Right atrium auricular region (tissue), 2 donors: ENCODE data around the gene DUSP28. TPM values are rescaled to one million over a fixed set of nuclear protein-coding genes. Genes with fewer than 3 reads are reported as not detected.

Experiments
- DNase-seq: peaks from one replicate; pipeline ENCODE4 v3.0.0-alpha.2; 2019; ENCODE audit warnings: low spot score
- H3K27ac ChIP-seq, 2 donors: fragments of 200-600 bp; sonication (generic); 1 replicate in 1 of 2; 2 replicates in 1 of 2; pipeline ENCODE4 v1.5.1; 2016 to 2019
- H3K27me3 ChIP-seq, 2 donors: fragments of 200-600 bp; sonication (generic); one replicate each; pipeline versions ENCODE4 v1.5.1 to v1.6.0; 2017 to 2019
- H3K36me3 ChIP-seq: fragments of 200-600 bp; sonication (generic); one replicate; pipeline ENCODE4 v1.5.1; 2016
- H3K4me1 ChIP-seq, 2 donors: fragments of 200-600 bp; sonication (generic); one replicate each; pipeline versions ENCODE4 v1.5.1 to v1.6.0; 2017 to 2019
- H3K4me3 ChIP-seq, 2 donors: fragments of 200-600 bp; sonication (generic); 1 replicate in 1 of 2; 2 replicates in 1 of 2; pipeline ENCODE4 v1.5.1; 2017 to 2019; ENCODE audit warnings: mild to moderate bottlenecking in 1 of 2, moderate library complexity in 1 of 2
- H3K9me3 ChIP-seq, 2 donors: fragments of 200-600 bp; sonication (generic); one replicate each; pipeline ENCODE4 v1.5.1; 2019
- total RNA-seq, 2 donors: library from RNA; depleted of rRNA; stranded (reverse); fragments of >200 nt; gene quantifications; one replicate each; pipeline ENCODE4 v1.1.0, GENCODE V29; 2016
- TF ChIP-seq, protein P1 (sequence below), 2 donors: fragments of 200-600 bp; sonication (generic); IDR thresholded peaks; one replicate each; pipeline ENCODE4 v1.5.1; 2019; ENCODE audit warnings: antibody characterized with exemption in 2 of 2

The DUSP28 gene
- total RNA-seq, 2 donors from 2014 or later: 12.0 to 17.5 TPM

DNA sequence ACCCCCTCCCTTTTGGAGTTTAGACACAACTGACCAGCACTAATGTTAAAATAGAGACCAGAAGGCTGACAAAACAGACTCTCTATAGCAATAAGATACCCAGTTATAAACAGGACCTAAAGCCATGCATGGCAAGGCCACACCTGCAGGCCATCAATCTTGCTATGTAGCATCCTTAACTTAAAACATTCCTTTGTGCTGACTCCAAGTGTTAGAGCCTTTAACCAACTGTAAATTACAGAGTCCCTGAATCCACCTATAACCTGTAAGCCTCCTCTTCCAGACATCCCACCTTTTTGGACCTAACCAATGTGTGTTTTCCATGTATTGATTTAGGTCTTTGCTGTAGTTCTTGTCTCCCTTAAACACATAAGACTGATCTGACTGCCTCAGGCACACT lies 20.3 kb upstream of the DUSP28 start:
- TF ChIP-seq, protein P1, sequence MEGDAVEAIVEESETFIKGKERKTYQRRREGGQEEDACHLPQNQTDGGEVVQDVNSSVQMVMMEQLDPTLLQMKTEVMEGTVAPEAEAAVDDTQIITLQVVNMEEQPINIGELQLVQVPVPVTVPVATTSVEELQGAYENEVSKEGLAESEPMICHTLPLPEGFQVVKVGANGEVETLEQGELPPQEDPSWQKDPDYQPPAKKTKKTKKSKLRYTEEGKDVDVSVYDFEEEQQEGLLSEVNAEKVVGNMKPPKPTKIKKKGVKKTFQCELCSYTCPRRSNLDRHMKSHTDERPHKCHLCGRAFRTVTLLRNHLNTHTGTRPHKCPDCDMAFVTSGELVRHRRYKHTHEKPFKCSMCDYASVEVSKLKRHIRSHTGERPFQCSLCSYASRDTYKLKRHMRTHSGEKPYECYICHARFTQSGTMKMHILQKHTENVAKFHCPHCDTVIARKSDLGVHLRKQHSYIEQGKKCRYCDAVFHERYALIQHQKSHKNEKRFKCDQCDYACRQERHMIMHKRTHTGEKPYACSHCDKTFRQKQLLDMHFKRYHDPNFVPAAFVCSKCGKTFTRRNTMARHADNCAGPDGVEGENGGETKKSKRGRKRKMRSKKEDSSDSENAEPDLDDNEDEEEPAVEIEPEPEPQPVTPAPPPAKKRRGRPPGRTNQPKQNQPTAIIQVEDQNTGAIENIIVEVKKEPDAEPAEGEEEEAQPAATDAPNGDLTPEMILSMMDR (IDR thresholded peaks at IDR 0.05): no peak
- Histone ChIP-seq H3K27ac (no peak overlapping the region), H3K36me3 (no peaks in the 10 kb centered on the region), H3K9me3 (no peaks in the 10 kb centered on the region), H3K27me3 (no peaks in the 10 kb centered on the region), H3K4me3 (no peak overlapping the region), H3K4me1 (no peaks in the 10 kb centered on the region)
- no peak for DNase-seq

DNA sequence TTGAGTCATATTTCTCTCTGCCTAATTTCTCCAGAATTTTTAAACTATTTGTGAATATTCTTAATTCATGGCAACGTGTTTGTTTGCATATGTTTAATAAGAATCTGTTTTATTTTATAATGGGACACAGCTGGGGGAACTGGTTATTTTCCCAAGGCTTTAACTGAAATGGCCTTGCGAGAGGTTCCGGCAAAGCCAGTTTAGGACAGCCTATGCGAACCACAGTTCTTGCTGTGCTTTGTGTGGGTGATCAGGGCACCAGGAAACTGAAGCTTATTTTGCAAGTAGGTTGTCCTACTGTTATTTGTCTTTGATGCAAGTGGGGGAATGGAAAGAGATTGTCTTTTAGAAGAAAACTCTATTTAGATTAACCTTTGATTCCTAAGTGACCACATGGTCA lies 8.9 kb upstream of the DUSP28 start:
- H3K36me3 ChIP-seq: no peaks in the 10 kb centered on the region
- no peaks in the 10 kb centered on the region for H3K9me3 ChIP-seq
- no peak overlapping the region for H3K27ac ChIP-seq
- no peak overlapping the region for H3K4me3 ChIP-seq
- no peaks in the 10 kb centered on the region for H3K27me3 ChIP-seq
- TF ChIP-seq, protein P1 (IDR thresholded peaks at IDR 0.05): no peak
- peak; percentile 1 for DNase-seq
- H3K4me1 ChIP-seq: no peaks in the 10 kb centered on the region

DNA sequence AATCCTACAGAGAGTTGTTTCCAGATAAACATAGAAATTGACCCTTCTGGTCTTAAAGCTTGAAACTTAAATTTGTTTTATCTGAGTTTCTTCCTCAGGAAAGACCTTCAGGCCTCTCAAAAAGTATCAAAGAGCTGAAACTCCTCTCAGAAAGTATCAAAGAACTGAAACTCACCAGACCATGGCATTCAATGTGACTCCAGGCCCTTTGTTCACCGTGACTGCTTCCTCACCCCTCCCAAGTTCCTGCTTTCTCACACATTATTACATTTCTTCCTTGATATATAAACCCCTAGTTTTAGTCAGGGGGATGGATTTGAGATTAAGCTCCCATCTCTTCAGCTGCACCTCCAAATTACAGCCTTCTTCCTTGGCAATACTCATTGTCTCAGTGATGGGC lies 8.3 kb upstream of the DUSP28 start:
- Histone ChIP-seq H3K27ac (no peak overlapping the region), H3K27me3 (no peaks in the 10 kb centered on the region), H3K4me3 (no peak overlapping the region), H3K9me3 (no peaks in the 10 kb centered on the region), H3K36me3 (no peaks in the 10 kb centered on the region), H3K4me1 (peaks cover 0 to 2% of the 10 kb centered on the region in 2 donors)
- DNase-seq: peak; percentile 5
- TF ChIP-seq, protein P1 (IDR thresholded peaks at IDR 0.05): no peak

DNA sequence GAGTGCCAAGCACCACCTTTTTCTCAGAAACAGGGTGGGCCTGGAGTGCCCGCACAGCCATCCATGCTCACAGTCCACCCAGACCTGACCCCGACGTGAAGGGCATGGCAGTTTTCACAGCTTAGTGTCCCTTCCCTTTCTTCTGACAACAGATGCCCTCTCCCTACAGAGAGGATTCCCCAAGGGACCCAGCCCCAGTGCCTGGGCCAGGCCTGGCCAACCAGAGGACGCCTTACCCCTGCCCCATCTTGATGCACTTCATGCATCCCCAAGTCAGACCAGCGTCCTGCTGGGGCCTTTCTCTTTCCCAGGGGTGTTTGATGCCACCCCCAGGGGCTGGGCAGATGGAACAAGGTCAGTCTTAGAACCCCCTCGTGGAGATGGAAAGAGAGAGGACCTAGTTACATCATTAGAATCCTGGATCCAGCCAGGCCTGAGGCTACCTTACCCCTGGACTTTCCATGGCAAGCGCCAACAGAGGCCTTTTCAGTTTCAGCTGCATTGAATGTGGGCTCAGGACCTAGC lies 6.1 kb upstream of the DUSP28 start:
- Histone ChIP-seq H3K27ac (no peak overlapping the region), H3K36me3 (no peaks in the 10 kb centered on the region), H3K4me3 (no peak overlapping the region), H3K27me3 (no peaks in the 10 kb centered on the region), H3K9me3 (no peaks in the 10 kb centered on the region), H3K4me1 (peaks cover 0 to 20% of the 10 kb centered on the region in 2 donors)
- TF ChIP-seq, protein P1 (IDR thresholded peaks at IDR 0.05): no peak
- no peak for DNase-seq

DNA sequence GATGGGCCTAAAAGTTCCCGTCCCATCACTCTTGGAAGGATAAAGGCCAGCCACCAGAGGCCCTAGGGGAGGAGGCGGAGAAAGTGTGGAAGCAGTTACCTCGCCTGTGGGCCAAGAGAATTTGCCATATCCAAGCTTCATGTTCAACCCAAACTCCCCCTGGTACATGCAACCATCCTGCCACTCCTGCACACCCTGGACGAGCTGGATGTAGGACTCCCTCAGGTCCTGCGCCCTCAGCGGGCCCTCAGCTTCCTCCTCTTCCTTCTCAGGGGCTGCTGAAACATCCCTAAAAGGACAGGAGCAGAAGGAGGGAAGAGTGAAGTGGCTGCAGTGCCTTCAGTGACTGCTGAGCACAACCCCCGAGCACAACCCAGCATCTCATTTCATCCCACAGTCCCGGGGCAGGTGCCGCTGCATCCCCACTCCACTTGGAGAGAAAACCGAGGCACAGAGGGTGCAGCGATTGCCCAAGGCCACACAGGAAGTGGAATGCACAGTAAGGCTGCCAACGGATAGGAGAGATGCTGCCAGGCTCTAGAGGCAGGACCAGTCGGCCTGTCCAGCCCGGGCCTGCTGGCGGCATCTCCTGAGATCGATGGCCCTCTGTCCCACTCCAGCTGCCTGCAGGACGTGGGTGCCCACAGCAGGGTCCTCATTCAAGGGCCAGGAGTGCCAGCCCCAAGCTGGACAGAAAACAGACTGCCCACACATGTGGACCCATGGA lies 5.2 kb upstream of the DUSP28 start:
- no peak for DNase-seq
- no peaks in the 10 kb centered on the region for H3K27me3 ChIP-seq
- H3K9me3 ChIP-seq: no peaks in the 10 kb centered on the region
- peaks cover 0 to 29% of the 10 kb centered on the region in 2 donors for H3K4me1 ChIP-seq
- H3K27ac ChIP-seq: no peak overlapping the region
- H3K36me3 ChIP-seq: no peaks in the 10 kb centered on the region
- TF ChIP-seq, protein P1 (IDR thresholded peaks at IDR 0.05): no peak
- no peak overlapping the region for H3K4me3 ChIP-seq
